ENCODE data around the gene LMBR1.

DNA sequence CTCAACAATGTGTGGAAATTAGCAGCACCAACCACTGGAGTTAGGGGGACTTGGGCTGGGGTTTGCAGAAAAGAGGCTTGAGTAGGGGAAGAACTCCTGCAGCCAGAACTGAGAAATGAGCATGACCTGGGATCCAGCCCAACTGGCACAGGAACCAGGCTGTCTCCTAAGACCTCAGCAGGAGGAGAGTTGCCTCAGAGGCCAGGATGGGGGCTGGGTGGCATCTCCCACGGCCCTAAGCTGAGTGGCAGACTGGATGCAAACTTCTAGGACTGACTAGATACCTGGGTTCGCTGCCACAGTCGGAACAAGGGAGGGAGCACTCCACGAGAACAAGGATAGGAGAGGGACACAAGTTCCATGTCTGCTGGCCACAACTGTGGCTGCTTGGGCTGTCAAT, 189.8 kb downstream of the LMBR1 start:
- TF ChIP-seq, protein P1, sequence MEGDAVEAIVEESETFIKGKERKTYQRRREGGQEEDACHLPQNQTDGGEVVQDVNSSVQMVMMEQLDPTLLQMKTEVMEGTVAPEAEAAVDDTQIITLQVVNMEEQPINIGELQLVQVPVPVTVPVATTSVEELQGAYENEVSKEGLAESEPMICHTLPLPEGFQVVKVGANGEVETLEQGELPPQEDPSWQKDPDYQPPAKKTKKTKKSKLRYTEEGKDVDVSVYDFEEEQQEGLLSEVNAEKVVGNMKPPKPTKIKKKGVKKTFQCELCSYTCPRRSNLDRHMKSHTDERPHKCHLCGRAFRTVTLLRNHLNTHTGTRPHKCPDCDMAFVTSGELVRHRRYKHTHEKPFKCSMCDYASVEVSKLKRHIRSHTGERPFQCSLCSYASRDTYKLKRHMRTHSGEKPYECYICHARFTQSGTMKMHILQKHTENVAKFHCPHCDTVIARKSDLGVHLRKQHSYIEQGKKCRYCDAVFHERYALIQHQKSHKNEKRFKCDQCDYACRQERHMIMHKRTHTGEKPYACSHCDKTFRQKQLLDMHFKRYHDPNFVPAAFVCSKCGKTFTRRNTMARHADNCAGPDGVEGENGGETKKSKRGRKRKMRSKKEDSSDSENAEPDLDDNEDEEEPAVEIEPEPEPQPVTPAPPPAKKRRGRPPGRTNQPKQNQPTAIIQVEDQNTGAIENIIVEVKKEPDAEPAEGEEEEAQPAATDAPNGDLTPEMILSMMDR (IDR thresholded peaks at IDR 0.05): no peak
- no peak for TF ChIP-seq POLR2A (IDR thresholded peaks at IDR 0.05; ENCODE audit: low read depth)
